ENCODE results near the gene DNMT3L.
A peak's percentile ranks its signal among the peaks of the same experiment; 100 is the strongest.
"Not testable (repeated sequence)": the region's sequence is repeated elsewhere in the genome, so short reads cannot be mapped to it uniquely, and the experiment has no call there.

DNMT3L gene

DNA sequence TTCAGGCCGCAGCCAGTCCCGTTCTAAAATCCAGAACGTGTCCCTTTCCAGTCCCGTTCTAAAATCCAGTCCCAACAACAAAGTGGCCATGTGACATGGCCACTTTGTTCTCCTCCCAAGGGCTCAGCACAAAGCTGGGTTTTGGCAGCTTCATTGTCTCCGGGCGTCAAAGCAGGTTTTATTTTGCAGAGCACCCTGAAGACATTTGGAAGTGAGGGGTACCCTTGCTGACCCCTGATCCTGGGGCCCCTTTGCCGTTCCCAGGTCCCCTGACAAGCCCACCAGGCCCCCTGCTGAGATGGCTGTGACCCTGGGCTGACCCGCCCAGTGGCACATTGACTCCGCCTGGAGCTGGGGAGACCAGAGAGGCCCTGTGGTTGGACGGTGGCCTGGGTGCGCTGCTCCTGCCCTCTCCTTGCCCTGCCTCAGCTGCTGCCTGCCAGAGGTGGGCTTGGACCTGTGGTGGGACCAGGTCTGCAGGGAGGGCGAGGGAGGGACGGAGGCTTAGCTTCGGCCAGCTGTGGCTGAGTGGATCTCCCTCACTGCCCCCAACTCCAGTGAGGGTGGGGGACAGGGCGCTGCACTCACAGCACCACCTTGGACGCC, 42.4 kb upstream of the DNMT3L start:
- ChIA-PET CTCF (interaction anchor here (0.8 to 3.2 kb wide), 6 partner anchors 8 to 489 kb away, joined by 3 to 16 read pairs (median 3); no protein-coding TSS in a partner anchor), POLR2A (no interaction called here)
- DNase-seq (ENCODE audit: extremely low spot score): no peak
- TF ChIP-seq, protein P1, sequence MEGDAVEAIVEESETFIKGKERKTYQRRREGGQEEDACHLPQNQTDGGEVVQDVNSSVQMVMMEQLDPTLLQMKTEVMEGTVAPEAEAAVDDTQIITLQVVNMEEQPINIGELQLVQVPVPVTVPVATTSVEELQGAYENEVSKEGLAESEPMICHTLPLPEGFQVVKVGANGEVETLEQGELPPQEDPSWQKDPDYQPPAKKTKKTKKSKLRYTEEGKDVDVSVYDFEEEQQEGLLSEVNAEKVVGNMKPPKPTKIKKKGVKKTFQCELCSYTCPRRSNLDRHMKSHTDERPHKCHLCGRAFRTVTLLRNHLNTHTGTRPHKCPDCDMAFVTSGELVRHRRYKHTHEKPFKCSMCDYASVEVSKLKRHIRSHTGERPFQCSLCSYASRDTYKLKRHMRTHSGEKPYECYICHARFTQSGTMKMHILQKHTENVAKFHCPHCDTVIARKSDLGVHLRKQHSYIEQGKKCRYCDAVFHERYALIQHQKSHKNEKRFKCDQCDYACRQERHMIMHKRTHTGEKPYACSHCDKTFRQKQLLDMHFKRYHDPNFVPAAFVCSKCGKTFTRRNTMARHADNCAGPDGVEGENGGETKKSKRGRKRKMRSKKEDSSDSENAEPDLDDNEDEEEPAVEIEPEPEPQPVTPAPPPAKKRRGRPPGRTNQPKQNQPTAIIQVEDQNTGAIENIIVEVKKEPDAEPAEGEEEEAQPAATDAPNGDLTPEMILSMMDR (IDR thresholded peaks at IDR 0.05; ENCODE audit: control extremely low read depth, extremely low read depth, low read depth, missing control alignments): no peak

DNA sequence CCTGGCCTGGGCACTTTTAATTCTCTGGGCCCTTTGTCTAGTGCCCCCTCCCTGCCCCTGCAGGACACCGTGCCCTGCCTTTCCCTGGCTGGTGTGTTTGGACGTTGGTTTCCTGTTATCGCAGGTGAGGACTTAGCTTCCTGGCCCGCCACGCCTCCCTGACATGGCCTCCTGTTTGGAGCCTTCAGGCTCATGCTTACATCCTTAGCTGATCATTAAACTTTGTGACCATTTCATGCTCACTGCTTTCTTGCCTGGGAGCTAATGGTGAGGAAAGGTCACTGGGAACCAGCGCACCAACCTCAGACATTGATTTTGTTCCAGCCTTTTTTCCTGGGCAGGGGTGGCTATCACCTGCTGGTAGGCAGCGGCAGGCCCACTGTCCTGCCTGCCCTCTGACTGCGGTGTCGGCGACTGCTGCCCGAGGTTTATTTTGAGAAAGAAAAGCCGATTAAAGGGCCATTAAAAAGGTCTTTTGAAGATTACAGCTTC, 41.8 kb upstream of the DNMT3L start:
- DNase-seq (ENCODE audit: extremely low spot score): no peak
- TF ChIP-seq, protein P1 (IDR thresholded peaks at IDR 0.05; ENCODE audit: control extremely low read depth, extremely low read depth, low read depth, missing control alignments): no peak
- POLR2A ChIA-PET: no interaction called here
- CTCF ChIA-PET: interaction anchor here (1.0 to 3.2 kb wide), 4 partner anchors 7 to 490 kb away, joined by 3 to 16 read pairs (median 4); no protein-coding TSS in a partner anchor

DNA sequence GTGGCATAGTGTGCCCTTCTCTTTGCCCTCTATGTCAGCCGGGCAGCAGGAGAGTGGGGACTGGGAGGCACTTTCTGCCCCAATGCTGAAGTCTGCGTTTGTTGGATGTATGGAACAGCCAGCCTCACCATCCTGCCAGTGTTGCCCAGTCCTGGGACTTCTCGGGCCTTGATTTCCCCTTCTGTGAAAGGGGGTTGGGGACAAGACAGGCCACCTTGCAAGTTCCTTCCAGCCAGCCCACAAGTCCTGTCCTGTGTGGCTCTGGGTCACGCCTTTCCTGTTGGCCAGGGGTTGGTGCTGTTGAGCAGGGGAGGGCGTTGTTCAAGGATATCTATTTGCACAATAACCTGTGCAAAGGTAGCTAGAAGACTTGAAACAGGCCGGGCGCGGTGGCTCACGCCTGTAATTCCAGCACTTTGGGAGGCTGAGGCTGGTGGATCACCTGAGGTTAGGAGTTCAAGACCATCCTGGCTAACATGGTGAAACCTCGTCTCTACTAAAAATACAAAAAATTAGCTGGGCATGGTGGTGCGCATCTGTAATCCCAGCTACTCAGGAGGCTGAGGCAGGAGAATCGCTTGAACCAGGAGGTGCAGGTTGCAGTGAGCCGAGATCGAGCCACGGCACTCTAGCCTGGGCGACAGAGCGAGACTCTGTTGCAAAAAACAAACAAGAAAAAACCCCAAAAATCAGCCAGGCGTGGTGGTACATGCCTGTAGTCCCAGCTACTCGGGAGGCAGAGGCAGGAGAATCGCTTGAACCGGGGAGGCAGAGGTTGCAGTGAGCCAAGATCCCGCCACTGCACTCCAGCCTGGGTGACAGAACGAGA, 41.1 kb upstream of the DNMT3L start:
- DNase-seq (ENCODE audit: extremely low spot score); POLR2A ChIA-PET: not testable (repeated sequence)
- TF ChIP-seq, protein P1 (IDR thresholded peaks at IDR 0.05; ENCODE audit: control extremely low read depth, extremely low read depth, low read depth, missing control alignments): peak; percentile 45
- CTCF ChIA-PET: interaction anchor here (1.0 to 3.2 kb wide), 2 partner anchors 13 kb away, joined by 3 to 16 read pairs; no protein-coding TSS in a partner anchor

DNA sequence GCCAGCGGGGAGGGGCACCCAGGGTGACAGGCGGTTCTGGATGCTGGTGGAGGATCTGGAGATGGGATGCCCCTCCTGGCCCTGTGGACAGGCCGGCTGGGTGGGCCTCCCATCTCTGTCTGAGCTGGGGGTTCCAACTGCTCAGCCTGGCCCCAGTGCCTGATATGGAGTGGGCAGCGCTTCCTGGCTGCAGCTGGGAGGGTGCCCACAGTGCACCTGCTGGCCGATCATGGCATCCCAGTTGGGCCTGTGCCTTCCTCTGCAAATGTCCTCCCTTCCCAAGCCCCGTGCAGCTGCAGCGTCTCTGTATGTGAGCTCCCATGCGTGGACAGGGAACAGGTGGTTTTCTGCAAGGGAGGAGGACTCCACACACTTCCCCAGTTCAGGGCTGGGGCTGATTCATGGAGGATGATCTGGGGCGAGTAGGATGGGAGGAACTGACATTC, 40.3 kb upstream of the DNMT3L start:
- CTCF ChIA-PET: interaction anchor here (0.9 to 1.9 kb wide), 5 partner anchors 14 to 491 kb away, joined by 3 to 4 read pairs (median 4); no protein-coding TSS in a partner anchor
- TF ChIP-seq, protein P1 (IDR thresholded peaks at IDR 0.05; ENCODE audit: control extremely low read depth, extremely low read depth, low read depth, missing control alignments): no peak
- POLR2A ChIA-PET: no interaction called here
- DNase-seq (ENCODE audit: extremely low spot score): no peak

DNA sequence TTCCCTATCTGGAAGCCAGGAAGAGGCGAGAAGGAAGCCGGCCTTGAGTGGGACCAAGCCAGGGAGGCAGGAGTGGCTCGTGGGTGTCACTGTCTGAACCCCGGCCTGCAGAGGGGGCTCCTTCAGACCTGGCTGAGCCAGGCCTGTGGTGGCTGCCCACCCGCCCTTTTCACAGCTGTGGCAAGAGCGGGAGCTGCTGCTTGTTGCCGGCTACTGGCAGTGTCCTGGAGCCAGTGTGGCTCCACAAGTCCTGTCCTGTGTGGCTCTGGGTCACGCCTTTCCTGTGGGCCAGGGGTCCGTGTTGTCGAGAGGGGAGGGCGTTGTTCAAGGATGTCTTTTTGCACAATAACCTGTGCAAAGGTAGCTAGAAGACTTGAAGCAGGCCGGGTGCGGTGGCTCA, 39.4 kb upstream of the DNMT3L start:
- TF ChIP-seq, protein P1 (IDR thresholded peaks at IDR 0.05; ENCODE audit: control extremely low read depth, extremely low read depth, low read depth, missing control alignments): no peak
- ChIA-PET POLR2A (interaction anchor here (1.7 kb wide), 1 partner anchor 38 kb away, joined by 3 read pairs; the partner anchor contains the start of gene CFAP410), CTCF (interaction anchor here (0.9 to 1.9 kb wide), 4 partner anchors 33 to 490 kb away, joined by 3 to 4 read pairs (median 4); no protein-coding TSS in a partner anchor)
- no peak for DNase-seq (ENCODE audit: extremely low spot score)

GRCh38 chr21:44300262-44300959, 38.7 kb upstream of the DNMT3L start:
- CTCF ChIA-PET: interaction anchor here (1.7 to 1.9 kb wide), 2 partner anchors 33 to 490 kb away, joined by 4 read pairs; no protein-coding TSS in a partner anchor
- POLR2A ChIA-PET: interaction anchor here (1.7 kb wide), 1 partner anchor 39 kb away, joined by 3 read pairs; the partner anchor contains the start of gene CFAP410
- DNase-seq (ENCODE audit: extremely low spot score): peak; percentile 84
- TF ChIP-seq, protein P1 (IDR thresholded peaks at IDR 0.05; ENCODE audit: control extremely low read depth, extremely low read depth, low read depth, missing control alignments): no peak

All from GM10248 (cell line).